ENCODE measurements around the gene NPSR1. TPM values are rescaled to one million over a fixed set of nuclear protein-coding genes. Genes with fewer than 3 reads are reported as not detected.

Gene NPSR1
- total RNA-seq, 1 donor from 2014 or later: not detected

- TF ChIP-seq, protein P1, sequence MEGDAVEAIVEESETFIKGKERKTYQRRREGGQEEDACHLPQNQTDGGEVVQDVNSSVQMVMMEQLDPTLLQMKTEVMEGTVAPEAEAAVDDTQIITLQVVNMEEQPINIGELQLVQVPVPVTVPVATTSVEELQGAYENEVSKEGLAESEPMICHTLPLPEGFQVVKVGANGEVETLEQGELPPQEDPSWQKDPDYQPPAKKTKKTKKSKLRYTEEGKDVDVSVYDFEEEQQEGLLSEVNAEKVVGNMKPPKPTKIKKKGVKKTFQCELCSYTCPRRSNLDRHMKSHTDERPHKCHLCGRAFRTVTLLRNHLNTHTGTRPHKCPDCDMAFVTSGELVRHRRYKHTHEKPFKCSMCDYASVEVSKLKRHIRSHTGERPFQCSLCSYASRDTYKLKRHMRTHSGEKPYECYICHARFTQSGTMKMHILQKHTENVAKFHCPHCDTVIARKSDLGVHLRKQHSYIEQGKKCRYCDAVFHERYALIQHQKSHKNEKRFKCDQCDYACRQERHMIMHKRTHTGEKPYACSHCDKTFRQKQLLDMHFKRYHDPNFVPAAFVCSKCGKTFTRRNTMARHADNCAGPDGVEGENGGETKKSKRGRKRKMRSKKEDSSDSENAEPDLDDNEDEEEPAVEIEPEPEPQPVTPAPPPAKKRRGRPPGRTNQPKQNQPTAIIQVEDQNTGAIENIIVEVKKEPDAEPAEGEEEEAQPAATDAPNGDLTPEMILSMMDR (conservative IDR thresholded peaks at IDR 0.05; ENCODE audit: low read depth, low read length): no peak
- no peak overlapping the region for H3K4me3 ChIP-seq (ENCODE audit: low read depth, low read length)
- no peak for DNase-seq (ENCODE audit: low read depth)
Measured at GRCh38 chr7:34673066-34673465, 15.0 kb downstream of the NPSR1 start.

DNA sequence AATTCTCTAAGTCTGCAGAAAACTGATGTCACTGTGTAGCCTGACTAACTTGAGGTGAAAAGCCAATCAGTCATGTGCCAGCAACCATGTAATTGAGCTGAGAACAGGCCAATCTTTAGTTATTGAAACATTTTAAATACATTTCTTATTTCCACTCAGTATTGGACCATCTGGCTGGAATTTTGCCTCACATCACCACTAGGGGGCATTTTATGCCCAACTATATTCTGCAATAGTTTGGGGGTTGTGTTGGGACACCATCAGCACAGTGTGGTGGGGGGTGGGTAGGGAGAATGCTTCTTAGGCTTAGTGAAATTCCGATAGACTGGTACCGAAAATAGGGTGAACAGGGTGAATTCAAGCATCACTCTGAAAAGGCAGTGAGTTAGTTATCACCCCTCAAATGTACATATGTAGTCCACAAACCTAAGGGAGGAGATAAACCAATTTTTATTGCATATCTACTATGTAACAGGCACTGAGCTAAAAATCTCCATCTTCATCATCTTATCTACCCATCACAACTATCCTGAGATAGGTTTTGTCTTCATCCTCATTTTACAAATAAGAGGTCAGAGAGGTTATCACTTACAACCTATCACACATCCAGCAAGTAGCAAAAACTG, 17.8 kb downstream of the NPSR1 start:
- TF ChIP-seq, protein P1 (conservative IDR thresholded peaks at IDR 0.05; ENCODE audit: low read depth, low read length): peak; percentile 81
- no peak for DNase-seq (ENCODE audit: low read depth)
- H3K4me3 ChIP-seq (ENCODE audit: low read depth, low read length): no peak overlapping the region

- no peak overlapping the region for H3K4me3 ChIP-seq (ENCODE audit: low read depth, low read length)
- DNase-seq (ENCODE audit: low read depth): no peak
- TF ChIP-seq, protein P1 (conservative IDR thresholded peaks at IDR 0.05; ENCODE audit: low read depth, low read length): no peak
Measured at GRCh38 chr7:34677491-34677890, 19.5 kb downstream of the NPSR1 start.

DNA sequence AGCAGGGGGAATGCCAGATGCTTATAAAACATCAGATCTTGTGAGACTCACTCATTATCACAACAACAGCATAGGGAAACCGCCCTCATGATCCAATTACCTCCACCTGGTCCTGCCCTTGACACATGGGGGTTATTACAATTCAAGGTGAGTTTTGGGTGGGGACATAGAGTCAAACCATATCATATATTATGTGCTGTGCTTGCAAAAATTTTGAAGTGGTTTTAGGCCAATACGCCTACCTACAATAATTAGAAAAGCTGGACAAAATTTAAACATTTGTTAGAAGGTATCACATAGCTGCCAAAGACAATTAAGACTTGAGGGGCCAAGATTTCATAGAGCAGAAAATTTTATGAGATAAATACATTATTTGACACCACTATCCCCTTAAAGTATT, 29.5 kb downstream of the NPSR1 start:
- DNase-seq (ENCODE audit: low read depth): no peak
- H3K4me3 ChIP-seq (ENCODE audit: low read depth, low read length): no peak overlapping the region
- TF ChIP-seq, protein P1 (conservative IDR thresholded peaks at IDR 0.05; ENCODE audit: low read depth, low read length): no peak

GRCh38 chr7:34696415-34696814, 38.4 kb downstream of the NPSR1 start:
- DNase-seq (ENCODE audit: low read depth): no peak
- TF ChIP-seq, protein P1 (conservative IDR thresholded peaks at IDR 0.05; ENCODE audit: low read depth, low read length): no peak
- no peak overlapping the region for H3K4me3 ChIP-seq (ENCODE audit: low read depth, low read length)

DNA sequence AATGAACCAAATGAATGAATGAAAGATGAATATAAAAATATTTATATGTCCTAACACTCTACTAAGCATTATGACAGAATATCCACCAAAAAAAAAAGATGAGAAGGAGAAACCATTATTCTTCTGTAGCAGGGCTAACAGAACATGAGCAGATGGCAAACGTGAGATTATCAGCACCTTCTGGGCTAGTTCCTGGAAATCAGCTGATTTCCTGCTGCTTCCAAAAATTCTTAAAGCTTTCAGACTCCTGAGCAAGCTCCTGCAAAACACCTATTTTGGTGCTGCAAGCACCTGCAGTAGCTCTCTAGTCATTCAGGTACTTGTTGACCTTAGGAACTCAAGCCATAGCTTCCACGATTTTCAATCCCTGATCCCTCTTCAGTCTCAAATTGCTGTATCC, 51.8 kb downstream of the NPSR1 start:
- TF ChIP-seq, protein P1 (conservative IDR thresholded peaks at IDR 0.05; ENCODE audit: low read depth, low read length): no peak
- DNase-seq (ENCODE audit: low read depth): no peak
- H3K4me3 ChIP-seq (ENCODE audit: low read depth, low read length): no peak overlapping the region

DNA sequence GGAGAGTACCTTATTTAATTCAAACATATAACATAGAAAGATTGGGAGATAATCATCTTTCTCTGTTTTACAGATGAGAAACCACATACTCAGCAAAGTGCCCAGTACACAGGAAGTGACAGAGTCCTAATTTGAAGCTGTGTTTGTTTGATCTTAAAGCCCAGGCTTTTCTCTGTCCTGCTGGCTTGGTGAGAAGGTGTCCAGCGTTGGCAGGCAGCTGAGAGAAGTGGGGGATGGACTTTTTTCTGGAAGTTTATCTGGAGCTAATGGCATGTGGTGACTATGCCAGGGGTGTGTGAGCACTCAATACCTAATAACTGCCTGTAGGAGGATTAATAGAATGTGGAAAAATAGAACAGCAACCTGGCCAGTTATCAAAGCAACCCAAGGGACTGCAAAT, 60.8 kb downstream of the NPSR1 start:
- H3K4me3 ChIP-seq (ENCODE audit: low read depth, low read length): no peak overlapping the region
- TF ChIP-seq, protein P1 (conservative IDR thresholded peaks at IDR 0.05; ENCODE audit: low read depth, low read length): no peak
- no peak for DNase-seq (ENCODE audit: low read depth)
